Kasumi-1 (cell line): Measurements from ENCODE around the gene PACRG.

Experiments used
- DNase-seq, 2 experiments: peaks; one replicate each; lab custom pipeline; 2025; lab: John Stamatoyannopoulos, UW

Gene PACRG

DNA sequence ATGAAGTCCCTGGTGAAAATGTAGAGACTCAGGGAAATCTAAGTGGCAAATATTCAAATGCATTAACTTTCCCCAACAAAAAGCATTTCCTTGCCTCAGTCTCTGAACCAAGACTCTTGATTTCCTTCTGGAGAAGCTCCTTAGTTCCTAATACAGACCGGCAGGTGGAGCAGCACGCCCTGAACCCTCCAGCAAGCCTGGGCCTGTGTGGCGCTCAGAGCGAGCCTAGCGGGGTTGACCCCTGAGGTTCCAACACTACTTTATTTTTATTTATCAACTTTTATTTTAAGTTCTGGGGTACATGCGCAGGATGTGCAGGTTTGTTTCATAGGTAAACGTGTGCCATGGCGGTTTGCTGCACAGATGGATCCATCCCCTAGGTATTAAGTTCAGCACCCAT lies 50.8 kb downstream of the PACRG start:
- DNase-seq, result no peak

DNA sequence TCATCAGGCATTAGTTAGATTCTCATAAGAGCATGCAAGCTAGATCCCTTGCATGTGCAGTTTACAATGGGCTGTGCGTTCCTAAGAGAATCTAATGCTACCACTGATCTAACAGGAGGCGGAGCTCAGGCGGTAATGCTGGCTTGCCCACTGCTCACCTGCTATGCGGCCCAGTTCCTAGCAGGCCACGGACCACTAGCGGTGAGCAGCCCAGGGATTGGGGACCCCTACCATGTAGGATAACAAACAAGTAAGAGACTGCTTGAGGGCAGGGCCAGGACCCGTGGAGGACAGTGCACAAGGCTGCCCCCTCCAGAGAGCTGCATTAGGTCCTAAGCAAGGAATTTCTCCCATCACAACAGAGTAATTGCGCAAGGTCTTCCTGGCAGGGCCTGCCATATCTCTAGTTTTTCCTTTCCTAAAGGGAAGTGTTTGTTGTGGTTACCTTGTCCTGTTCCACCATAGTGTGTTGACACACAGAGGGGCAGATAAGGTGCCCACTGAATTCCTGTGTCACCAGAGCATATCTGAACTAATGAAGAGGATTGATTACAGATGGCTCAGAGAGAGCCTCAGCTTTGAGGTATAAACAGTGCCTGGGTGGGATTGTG lies 58.0 kb downstream of the PACRG start:
- DNase-seq, result no peak

DNA sequence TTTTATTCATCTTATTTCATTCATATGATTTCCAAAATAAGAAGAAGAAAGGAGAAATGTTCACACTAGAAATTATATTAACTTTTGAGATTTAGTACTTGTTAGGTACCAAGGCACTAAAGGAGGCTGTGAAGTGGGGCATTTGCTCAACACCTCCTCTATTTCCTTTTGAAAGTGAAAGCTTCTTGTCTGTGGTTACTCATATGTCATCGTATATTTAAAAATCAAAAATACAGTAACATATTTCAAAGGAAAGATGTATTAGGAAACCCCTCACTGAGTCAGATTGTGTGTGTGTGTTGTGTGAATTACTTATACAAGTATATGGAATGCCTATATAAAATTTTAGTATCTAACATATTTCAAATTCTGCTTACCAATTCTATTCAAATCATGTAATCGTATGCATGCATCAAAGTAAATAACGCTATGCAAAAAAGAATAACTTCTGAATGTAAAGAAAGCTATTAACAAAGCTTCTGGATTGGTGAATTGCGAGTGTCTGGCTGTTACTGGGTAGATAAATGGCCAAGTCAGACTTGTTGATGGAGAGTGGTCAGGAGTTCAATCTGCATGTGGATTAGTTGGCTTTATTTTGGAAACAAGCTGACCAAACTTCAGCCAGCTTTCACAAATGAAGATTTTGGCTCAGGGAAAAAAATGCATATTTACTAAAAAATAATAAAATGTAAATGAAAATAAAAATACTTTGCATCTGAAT lies 70.9 kb downstream of the PACRG start:
- no peak for DNase-seq

DNA sequence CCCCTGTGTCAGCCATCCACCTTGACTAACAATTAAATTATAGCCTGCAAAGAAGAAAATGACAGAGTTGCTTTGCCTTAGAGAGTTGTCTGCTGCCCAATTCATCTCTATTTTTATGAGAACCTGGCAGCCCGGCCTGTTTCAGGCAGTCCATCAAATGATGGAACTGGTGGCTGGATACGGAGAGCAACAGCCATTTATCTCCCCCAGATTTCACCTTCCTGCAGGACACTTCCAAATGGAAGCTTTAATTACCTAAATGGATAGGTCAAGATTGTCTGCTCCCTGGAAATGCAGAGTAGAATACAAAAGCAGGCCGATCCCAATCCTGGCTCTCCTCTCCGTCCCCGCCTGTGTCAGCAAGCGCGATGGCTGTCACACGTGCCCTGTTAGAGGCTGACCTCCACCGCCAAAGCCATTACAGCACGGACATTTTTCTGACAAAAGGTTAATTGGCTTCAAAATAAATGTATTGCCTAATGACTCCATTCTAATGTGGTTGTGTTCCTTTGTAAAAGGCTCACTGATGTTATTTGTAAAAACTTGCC lies 86.7 kb downstream of the PACRG start:
- DNase-seq, result no peak

DNA sequence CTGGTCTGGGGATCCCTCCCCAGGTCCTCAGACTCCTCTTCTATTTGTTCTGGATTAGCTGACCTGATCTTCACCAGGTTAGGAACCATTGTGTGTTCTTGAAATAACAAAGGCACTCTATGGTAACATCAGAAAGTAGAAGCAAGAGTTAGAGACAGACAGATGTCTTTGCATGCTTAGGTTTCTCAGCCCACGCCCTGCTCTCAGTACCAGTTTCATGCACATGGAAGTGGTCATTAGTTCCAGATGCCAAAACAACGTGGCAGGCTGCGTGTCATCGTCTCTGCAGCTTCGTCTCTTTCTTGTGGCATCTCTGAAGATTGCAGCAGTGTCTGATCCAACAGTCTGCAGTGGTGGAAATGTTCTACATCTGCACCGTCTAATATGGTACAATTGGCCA lies 89.4 kb downstream of the PACRG start:
- no peak for DNase-seq

DNA sequence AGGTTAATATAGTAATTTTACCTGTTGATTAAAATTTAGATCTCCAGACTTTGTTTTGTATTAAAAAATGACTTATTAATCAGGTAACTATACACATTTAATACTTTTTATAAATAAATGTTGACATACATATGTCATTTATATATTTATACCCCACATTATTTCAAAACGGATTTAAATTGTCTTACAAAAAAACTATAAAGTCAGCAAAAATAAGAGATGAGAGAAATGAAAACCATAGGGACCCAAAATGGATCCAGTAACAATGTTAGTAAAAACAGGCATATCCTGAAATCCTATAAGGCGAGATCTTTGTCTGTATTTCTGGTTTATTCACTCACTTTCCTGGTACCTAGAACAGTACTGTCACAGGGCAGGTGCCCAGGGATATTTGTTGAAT lies 91.5 kb downstream of the PACRG start:
- no peak for DNase-seq

DNA sequence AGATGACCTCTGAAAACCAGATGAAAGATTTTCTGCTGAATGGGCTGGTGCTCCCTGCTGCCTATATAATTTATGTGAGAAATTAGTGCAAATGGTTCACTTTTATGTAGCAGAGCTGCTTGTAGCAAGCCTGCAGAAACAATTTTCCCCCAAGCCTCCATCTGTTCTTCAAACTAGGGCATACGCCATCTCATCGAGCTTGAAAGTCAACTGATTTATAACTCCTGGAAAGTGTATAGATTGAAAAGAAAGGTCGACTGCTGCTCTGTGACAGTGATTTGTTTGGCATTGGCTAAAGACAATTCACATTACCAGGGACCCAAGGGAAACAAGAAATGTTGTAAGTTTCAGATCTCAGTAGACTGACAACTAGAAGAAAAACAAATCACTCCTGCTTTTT lies 93.3 kb downstream of the PACRG start:
- DNase-seq, result no peak

DNA sequence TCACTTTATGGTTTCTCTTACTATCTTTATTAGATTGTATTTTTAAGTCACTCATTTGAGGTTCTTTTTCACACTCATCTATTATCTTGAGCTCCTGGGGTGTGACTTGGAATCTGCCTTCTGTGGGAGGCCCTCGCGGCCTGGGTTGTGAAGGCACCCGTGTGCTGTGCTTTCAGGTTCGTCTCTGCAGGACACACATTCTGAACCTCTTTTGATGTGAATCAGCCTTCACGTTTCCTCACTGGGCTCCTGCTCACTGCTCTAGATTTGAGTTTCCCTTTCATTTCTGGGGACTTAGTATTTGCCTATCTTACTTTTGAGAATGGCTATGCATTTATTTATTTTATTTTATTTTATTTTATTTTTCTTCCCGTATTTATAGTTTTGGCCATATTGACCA lies 97.8 kb downstream of the PACRG start:
- no peak for DNase-seq

DNA sequence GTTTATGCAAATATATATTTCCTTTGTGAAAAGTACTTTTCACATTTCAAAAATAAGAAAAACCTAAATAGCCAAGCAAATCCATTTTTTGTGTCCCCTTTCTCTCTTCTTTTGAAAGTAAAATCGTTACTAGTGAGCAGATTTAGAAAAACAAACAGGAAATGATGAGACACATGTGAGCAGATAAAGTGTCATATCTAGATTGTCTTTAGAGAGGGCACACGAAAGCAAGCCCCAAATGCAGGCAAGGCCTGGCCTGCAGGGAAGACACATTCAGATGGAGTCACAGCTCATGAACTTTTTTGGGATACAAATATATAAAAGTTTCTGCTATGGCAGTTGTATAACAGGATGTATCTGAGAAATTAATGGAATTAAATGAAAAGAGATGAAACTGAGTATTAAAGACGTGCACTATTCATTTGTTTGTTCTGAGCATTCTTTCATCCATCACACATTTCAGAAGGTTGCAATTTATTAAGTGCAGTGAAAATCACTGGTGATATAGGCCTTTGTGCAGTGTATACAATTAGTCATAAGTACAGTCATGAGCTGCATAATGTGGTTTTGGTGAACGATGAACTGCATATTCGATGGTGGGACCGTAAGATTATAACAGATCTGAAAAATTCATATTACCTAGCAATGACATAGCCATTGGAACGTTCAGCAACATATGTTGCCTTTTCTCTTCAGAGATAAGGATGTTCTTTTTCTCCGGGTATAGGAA lies 101.4 kb downstream of the PACRG start:
- DNase-seq, result no peak

DNA sequence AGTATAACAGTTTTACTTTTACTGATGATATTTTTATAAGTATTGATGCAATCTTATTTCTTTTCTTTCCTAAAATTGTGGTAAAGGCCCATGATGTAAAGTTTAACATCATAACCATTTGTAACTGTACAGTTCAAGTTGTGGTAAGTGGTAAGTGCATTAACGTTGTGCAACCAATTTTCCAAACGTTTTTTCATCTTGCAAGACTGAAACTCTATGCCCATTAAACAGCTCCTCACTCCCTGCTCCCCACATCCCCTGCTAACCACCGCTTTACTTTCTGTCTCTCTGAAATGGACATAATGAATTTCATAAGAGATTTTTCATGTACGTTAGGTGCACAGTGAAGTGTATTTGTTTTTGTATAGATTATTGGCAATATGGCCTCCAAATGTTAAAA lies 106.0 kb downstream of the PACRG start:
- no peak for DNase-seq

DNA sequence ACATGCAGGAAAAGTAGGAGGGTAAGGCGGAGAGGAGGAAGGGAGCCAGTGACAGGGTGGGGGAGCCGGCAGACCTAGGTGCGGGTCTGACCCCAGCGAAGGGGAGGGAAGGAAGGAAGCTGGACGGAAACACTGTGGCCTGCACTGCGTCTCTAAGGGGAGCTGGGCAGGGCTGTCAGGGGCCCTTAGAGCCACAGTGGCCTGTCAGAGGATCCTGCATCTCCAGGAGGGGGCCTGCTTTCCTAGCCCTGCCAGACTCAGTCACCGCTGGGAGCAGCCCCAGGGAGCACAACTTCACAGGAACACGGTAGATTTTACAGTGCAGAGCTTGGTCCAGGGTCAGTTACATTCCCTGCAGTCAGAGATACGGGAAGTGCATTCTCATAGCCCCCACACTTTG lies 118.2 kb downstream of the PACRG start:
- DNase-seq, result no peak

DNA sequence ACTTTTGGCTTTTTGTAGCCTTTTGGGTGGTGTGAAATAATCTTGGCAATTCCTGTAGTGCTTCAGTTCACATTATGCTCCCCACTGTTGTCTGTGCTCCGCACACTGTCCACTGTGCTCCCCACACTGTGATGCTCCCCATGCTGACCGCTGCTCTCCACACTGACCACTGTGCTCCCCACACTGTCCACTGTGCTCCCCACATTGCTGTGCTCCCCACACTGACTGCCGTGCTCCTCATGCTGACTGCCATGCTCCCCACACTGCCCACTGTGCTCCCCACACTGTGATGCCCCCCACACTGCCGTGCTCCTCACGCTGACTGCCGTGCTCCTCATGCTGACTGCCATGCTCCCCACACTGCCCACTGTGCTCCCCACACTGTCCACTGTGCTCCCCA lies 118.9 kb downstream of the PACRG start:
- no peak for DNase-seq

DNA sequence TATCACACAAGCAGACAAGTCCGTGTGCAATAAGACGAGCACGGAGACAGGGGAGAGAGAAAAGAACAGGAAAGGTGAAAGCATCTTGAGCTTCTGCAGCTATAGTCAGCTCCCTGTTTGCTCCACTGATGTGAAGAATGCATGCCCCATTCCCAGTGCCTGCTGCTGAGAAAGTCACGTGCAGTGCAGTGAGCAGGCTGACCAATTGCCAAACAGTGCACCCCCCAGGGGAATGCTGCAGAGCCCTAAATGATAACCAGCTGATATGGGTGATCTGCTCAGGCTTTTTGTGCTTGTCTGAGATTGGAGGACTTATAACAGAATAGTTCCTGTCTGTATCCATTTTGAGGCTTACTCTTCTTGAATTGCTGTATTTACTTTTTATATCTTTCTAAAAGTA lies 121.5 kb downstream of the PACRG start:
- no peak for DNase-seq

DNA sequence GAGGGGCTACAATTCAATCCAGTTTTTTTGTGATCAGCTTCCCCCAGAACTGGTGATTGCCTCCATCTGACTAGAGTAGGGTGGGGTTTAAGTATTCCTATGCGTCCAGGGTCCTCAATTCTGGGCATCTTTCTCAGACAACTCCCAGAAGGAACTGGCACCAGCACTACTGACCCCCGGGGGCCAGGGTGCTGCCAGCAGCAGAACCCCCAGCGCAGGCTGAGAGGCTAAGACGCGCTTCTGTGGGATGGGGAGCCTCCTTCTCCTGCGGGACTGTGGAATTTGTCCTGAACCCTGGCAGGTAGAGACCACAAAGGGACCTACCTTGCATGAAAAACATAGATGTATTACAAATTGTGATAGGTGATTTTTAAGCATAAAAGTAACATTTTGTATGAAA lies 124.4 kb downstream of the PACRG start:
- no peak for DNase-seq

DNA sequence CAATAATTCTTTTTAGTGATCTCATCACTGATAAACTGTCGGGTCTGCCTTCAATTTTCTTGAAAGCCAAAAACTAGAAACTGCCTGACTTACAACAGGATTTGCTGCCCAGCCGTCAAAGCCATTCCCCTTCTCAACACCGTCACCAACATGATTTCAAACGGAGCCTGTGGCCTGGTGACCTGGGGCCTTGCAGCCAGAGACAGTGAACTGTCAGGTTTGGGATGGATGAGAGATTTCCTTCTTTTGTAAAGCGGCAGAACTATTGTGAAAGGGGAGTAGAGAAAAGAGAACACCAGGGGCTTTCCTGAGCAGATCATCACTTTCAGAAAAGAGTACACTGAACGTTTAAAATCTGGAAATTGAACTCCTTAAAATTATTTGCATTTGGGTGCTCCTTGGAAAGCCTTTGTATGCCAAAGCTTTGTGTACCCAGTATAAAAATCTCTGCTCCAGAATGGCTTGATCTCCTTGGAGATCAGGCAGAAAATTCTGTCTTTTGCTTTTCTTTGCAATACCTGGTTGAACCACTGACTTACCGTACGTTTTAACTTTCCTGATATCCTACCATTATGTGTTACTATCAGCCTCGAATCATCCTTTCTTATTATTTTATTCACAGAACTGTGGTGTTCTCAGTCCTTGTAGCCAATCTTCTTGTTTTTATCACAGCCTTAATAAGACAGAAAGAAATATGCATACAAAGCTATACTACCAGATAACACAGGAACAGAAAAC lies 125.2 kb downstream of the PACRG start:
- DNase-seq, result no peak

DNA sequence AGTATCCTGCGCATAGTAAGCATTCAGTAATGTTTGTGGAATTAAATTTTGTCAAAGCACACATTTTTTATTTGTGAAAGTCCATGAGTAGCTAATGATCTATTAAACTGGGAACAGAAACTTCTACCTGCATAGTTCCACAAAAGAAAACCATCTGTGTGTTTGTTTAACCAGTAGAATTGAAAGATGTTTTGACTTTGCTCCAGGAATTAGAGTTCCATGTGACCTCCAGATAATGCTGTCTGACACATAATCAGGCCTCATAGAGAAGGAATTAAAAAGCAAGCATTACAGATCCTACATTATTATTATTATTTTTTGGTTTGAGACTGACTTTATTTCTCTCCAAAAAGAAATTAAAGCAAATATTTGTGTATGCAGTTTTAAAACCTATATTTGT lies 126.5 kb downstream of the PACRG start:
- DNase-seq, result no peak

DNA sequence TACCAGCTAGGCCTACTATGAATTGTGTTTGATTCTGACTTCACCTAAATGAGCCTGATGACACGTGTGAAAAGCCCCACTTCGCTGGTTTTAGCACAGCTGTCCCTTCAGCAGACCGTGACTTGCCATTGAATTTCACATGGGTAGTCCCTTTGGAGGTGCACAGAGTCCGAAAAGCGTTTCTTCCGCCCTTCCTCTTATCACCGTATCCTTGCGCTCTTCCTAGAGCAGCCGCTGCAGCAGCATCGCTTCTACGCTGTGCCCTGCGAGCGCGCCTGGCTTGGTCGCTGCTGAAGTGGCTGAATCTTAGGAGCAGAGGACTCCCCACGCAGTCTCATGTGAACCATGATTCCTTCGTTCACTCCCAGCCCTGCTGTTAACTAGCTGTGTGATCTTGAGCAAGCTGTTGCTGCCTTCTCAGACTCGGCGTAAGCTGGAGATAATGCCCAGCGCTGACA lies 127.0 kb downstream of the PACRG start:
- DNase-seq, result no peak

DNA sequence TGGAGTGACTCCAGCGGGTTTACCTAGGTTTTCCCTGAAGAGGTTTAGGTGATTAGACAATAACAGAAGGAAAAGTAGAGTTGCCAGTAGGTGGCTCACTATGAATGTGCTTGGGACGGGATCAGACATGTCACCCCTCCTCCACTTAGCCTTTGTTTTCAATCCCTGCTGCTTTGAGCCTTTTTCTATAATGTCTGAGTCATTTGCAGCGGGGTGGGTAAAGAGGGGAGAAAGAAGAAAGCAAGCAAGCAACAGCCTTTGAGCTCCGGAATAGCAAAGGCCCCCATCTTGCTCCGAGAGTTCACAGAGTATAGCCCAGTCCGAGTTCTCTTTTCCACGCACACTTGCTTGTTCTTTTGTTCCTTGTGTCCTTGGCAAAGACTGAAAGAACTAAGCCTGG lies 129.1 kb downstream of the PACRG start:
- peak; percentile 43 to 52 for DNase-seq

DNA sequence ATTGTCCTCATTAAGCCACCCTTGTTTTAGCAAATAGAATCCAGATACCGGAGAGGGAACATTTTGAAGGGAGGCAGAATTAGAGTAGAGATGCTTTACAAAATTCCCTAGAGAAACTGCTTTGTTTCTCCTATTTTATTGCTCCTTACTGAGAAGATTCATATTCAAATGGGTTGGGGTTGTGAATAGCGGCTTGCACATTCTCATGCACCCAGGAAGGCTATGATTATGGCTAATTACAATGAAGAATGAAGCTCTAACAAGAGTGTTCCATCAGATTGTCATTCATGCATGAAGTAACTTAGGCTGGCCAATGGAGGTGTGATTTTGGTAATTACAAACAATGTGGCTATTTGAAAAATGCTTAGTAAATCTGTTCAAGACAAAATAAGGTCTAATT lies 129.6 kb downstream of the PACRG start:
- no peak for DNase-seq

DNA sequence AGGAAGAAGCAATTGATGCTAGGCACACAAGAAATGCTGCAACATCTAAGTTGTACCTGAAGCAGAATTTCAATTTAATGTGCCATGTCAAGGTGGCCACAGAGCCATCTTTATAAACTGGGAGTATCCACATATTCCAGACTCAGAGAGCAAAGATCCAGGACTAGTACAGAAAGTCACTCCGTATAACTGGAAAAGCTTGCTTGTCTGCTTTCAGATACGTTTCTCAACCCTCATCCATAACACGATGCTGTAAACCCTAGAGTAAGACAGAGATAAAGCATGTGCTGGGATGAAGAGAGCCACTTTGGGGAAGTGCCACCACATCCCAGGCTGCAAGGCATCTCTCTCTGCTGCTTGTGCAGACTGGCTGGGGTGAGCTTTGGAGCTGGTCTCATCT lies 134.7 kb downstream of the PACRG start:
- DNase-seq, result no peak

DNA sequence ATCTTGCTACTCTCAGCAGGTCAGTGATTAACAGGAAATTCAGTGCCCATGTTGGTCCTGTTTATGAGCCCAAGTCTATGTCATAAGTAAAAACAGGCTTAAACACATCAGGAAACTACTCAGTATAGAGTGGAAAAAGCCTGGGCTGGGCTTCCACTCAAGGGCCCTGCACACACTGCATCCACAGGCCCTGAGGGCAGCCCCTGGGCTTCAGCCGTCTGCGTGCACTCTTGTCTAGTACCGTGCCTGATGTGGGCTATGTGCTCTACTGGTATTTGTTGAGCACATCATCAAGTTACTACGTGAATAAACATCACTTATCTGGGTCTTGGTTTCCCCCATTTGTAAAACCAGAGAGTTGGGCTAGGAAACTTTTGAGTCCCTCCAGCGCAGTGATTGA lies 135.2 kb downstream of the PACRG start:
- DNase-seq, result no peak

DNA sequence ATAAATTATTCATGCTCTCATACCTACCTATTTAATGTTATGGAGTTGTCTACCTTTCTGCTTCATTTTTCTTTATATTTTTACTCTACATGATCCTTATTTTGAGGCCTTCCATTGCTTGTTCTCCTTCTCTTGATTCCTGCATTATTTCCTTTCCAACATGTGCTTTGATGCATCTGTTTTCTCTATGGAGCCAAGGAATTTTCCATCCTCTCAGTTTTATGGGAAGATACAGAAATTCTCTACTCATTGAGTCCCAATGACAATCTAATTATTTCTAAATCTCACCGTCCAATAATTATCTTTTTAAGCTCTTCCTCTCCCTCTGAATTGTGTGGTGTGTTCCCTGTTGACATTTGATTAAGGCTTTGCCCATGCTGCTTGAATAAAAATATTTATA lies 136.0 kb downstream of the PACRG start:
- DNase-seq, result no peak
